NOMO-1 treated with dmso at 0.1 percent for 144 hours (cell line): Measurements from ENCODE around the gene GAL3ST1.
"Not testable (repeated sequence)": the region's sequence is repeated elsewhere in the genome, so short reads cannot be mapped to it uniquely, and the experiment has no call there.

ENCODE experiments used
- DNase-seq: peaks from one replicate; lab custom pipeline; 2025; ENCODE audit not compliant: unreplicated experiment; lab: John Stamatoyannopoulos, UW

The GAL3ST1 gene

GRCh38 chr22:30574095-30574981 lies at the start of gene GAL3ST1:
Gene GAL3ST1, minus strand, starts transcription at chr22:30574665. Its CDS starts 17,273 bp downstream, at chr22:30557392.
- DNase-seq, result no peak

- DNase-seq, result not testable (repeated sequence)
These were observed 45.4 kb upstream of the GAL3ST1 start for GRCh38 chr22:30619909-30620308.

- no peak for DNase-seq
These were observed 43.4 kb upstream of the GAL3ST1 start for GRCh38 chr22:30617819-30618218.

GRCh38 chr22:30615543-30615954 lies 41.1 kb upstream of the GAL3ST1 start:
- DNase-seq, result no peak

GRCh38 chr22:30614879-30615278 lies 40.4 kb upstream of the GAL3ST1 start:
- DNase-seq, result no peak

- DNase-seq, result no peak
These were observed 39.8 kb upstream of the GAL3ST1 start for GRCh38 chr22:30614268-30614667.

- no peak for DNase-seq
These were observed 38.3 kb upstream of the GAL3ST1 start for GRCh38 chr22:30612789-30613188.

- DNase-seq, result no peak
These were observed 36.7 kb upstream of the GAL3ST1 start for GRCh38 chr22:30611197-30611596.

- DNase-seq, result no peak
These were observed 35.8 kb upstream of the GAL3ST1 start for GRCh38 chr22:30610299-30610698.

- peak; percentile 83 for DNase-seq
These were observed 35.1 kb upstream of the GAL3ST1 start for GRCh38 chr22:30609260-30610185.

GRCh38 chr22:30607939-30608338 lies 33.5 kb upstream of the GAL3ST1 start:
- DNase-seq, result no peak

- no peak for DNase-seq
These were observed 33.0 kb upstream of the GAL3ST1 start for GRCh38 chr22:30607300-30607930.

GRCh38 chr22:30606455-30607299 lies 32.2 kb upstream of the GAL3ST1 start, which contains the start of gene TCN2:
Gene TCN2, plus strand, starts transcription at chr22:30607174. Its CDS starts 158 bp downstream, at chr22:30607332.
- peak; percentile 12 for DNase-seq

- peak; percentile 38 for DNase-seq
These were observed 31.1 kb upstream of the GAL3ST1 start for GRCh38 chr22:30605449-30606110.

- no peak for DNase-seq
These were observed 30.3 kb upstream of the GAL3ST1 start for GRCh38 chr22:30604723-30605122.

GRCh38 chr22:30603801-30604200 lies 29.3 kb upstream of the GAL3ST1 start:
- DNase-seq, result no peak

- DNase-seq, result peak; percentile 9
These were observed 27.6 kb upstream of the GAL3ST1 start for GRCh38 chr22:30602049-30602448.

GRCh38 chr22:30601464-30601863 lies 27.0 kb upstream of the GAL3ST1 start:
- no peak for DNase-seq

GRCh38 chr22:30600921-30601320 lies 26.5 kb upstream of the GAL3ST1 start:
- no peak for DNase-seq

- no peak for DNase-seq
These were observed 24.5 kb upstream of the GAL3ST1 start for GRCh38 chr22:30598986-30599385.
